ENCODE measurements around the gene EIF2B5. TPM values are rescaled to one million over a fixed set of nuclear protein-coding genes. Genes with fewer than 3 reads are reported as not detected.
"Not testable (repeated sequence)": the region's sequence is repeated elsewhere in the genome, so short reads cannot be mapped to it uniquely, and the experiment has no call there.

EIF2B5 gene
- total and polyA plus RNA-seq, 2 donors (not counting 1 experiment from before 2014, with no cell fraction given) = 73.2 to 83.8 TPM

- intact Hi-C loops (cut with micrococcal nuclease) = no loop called here
- Histone ChIP-seq H3K4me1 (ENCODE audit: control insufficient read depth in 2 of 2, insufficient read depth in 2 of 2, low read length in 2 of 2) (peaks cover 11 to 12% of the 10 kb centered on the region in 2 donors), H3K27ac (ENCODE audit: low read length in 2 of 2) (no peak overlapping the region), H3K9ac (ENCODE audit: low read length) (no peak overlapping the region), H3K27me3 (replicated peaks in 1 of 4; ENCODE audit: control extremely low read depth in 1 of 4, control insufficient read depth in 3 of 4, insufficient read depth in 4 of 4, low read length in 3 of 4) (no peaks in the 10 kb centered on the region), H3K36me3 (replicated peaks in 1 of 2; ENCODE audit: control extremely low read depth in 1 of 2, control insufficient read depth in 1 of 2, extremely low read depth in 1 of 2, insufficient read depth in 2 of 2, low read length in 1 of 2) (peaks cover 13 to 33% of the 10 kb centered on the region in 2 experiments), H4K20me1 (ENCODE audit: control insufficient read depth, insufficient read depth, low read length, poor library complexity, severe bottlenecking) (no peaks in the 10 kb centered on the region), H3K9me3 (ENCODE audit: control extremely low read depth in 1 of 3, control insufficient read depth in 2 of 3, insufficient read depth in 1 of 3, low read length in 2 of 3) (no peaks in the 10 kb centered on the region), H3K4me3 (ENCODE audit: control extremely low read depth in 1 of 5, extremely low read depth in 1 of 5, insufficient read depth in 1 of 5, low read depth in 2 of 5, low read length in 4 of 5) (no peak overlapping the region), H3K79me2 (ENCODE audit: control insufficient read depth, insufficient read depth, low read length) (no peaks in the 10 kb centered on the region), H3K4me2 (replicated peaks; ENCODE audit: low read depth, low read length, poor library complexity, severe bottlenecking) (no peak overlapping the region), H2AFZ (ENCODE audit: insufficient read depth, low read depth, low read length, poor library complexity, severe bottlenecking) (no peak overlapping the region)
- H3K9me3 Mint-ChIP-seq (ENCODE audit: insufficient read depth) = no peaks in the 10 kb centered on the region
- no peak overlapping the region for H3K27ac Mint-ChIP-seq
- TF ChIP-seq EZH2 (IDR thresholded peaks at IDR 0.05; ENCODE audit: borderline replicate concordance, insufficient read depth, low read depth, low read length, poor library complexity, severe bottlenecking) (no peak), CTCF (IDR thresholded peaks at IDR 0.05) (no peak)
- no peaks in the 10 kb centered on the region for H3K27me3 Mint-ChIP-seq
- DNase-seq = no peak
- no peak overlapping the region for H3K4me3 Mint-ChIP-seq
- no peak for ATAC-seq (ENCODE audit: low read depth)
- CTCF ChIA-PET = no interaction called here
- WGBS (ENCODE audit: insufficient coverage) = no CpG with 5 or more reads among the region's 3 CpGs
- H3K4me1 Mint-ChIP-seq = peaks cover 11% of the 10 kb centered on the region
- POLR2A ChIA-PET = no interaction called here
These were observed 12.9 kb downstream of the EIF2B5 start for GRCh38 chr3:184148076-184148475.

GRCh38 chr3:184149123-184149522 is 14.0 kb downstream of the EIF2B5 start:
- TF ChIP-seq CTCF (IDR thresholded peaks at IDR 0.05) = no peak
- TF ChIP-seq EZH2 (IDR thresholded peaks at IDR 0.05; ENCODE audit: borderline replicate concordance, insufficient read depth, low read depth, low read length, poor library complexity, severe bottlenecking) = no peak
- H3K9me3 Mint-ChIP-seq (ENCODE audit: insufficient read depth) = no peaks in the 10 kb centered on the region
- no CpG with 5 or more reads among the region's 6 CpGs for WGBS (ENCODE audit: insufficient coverage)
- DNase-seq (no peak), ATAC-seq (ENCODE audit: low read depth) (no peak)
- no peak overlapping the region for H3K4me3 Mint-ChIP-seq
- ChIA-PET CTCF (no interaction called here), POLR2A (no interaction called here)
- H3K4me3 ChIP-seq (ENCODE audit: control extremely low read depth in 1 of 5, extremely low read depth in 1 of 5, insufficient read depth in 1 of 5, low read depth in 2 of 5, low read length in 4 of 5) = no peak overlapping the region
- H3K27me3 ChIP-seq (replicated peaks in 1 of 4; ENCODE audit: control extremely low read depth in 1 of 4, control insufficient read depth in 3 of 4, insufficient read depth in 4 of 4, low read length in 3 of 4) = no peaks in the 10 kb centered on the region
- no peaks in the 10 kb centered on the region for H3K79me2 ChIP-seq (ENCODE audit: control insufficient read depth, insufficient read depth, low read length)
- no peaks in the 10 kb centered on the region for H3K9me3 ChIP-seq (ENCODE audit: control extremely low read depth in 1 of 3, control insufficient read depth in 2 of 3, insufficient read depth in 1 of 3, low read length in 2 of 3)
- H3K36me3 ChIP-seq (replicated peaks in 1 of 2; ENCODE audit: control extremely low read depth in 1 of 2, control insufficient read depth in 1 of 2, extremely low read depth in 1 of 2, insufficient read depth in 2 of 2, low read length in 1 of 2) = peaks cover 6 to 22% of the 10 kb centered on the region in 2 experiments
- H3K9ac ChIP-seq (ENCODE audit: low read length) = no peak overlapping the region
- peaks cover 11% of the 10 kb centered on the region for H3K4me1 Mint-ChIP-seq
- no peaks in the 10 kb centered on the region for H3K27me3 Mint-ChIP-seq
- intact Hi-C loops (cut with micrococcal nuclease) = no loop called here
- H3K4me2 ChIP-seq (replicated peaks; ENCODE audit: low read depth, low read length, poor library complexity, severe bottlenecking) = no peak overlapping the region
- no peak overlapping the region for H3K27ac Mint-ChIP-seq
- H2AFZ ChIP-seq (ENCODE audit: insufficient read depth, low read depth, low read length, poor library complexity, severe bottlenecking) = no peak overlapping the region
- H3K27ac ChIP-seq (ENCODE audit: low read length in 2 of 2) = no peak overlapping the region
- peaks cover 11 to 12% of the 10 kb centered on the region in 2 donors for H3K4me1 ChIP-seq (ENCODE audit: control insufficient read depth in 2 of 2, insufficient read depth in 2 of 2, low read length in 2 of 2)
- H4K20me1 ChIP-seq (ENCODE audit: control insufficient read depth, insufficient read depth, low read length, poor library complexity, severe bottlenecking) = no peaks in the 10 kb centered on the region

GRCh38 chr3:184149770-184150169 is 14.6 kb downstream of the EIF2B5 start:
- POLR2A ChIA-PET; H3K9me3 Mint-ChIP-seq (ENCODE audit: insufficient read depth); DNase-seq; H3K27ac ChIP-seq (ENCODE audit: low read length in 2 of 2); H3K9ac ChIP-seq (ENCODE audit: low read length); H3K27me3 ChIP-seq (replicated peaks in 1 of 4; ENCODE audit: control extremely low read depth in 1 of 4, control insufficient read depth in 3 of 4, insufficient read depth in 4 of 4, low read length in 3 of 4); H3K27ac Mint-ChIP-seq; H2AFZ ChIP-seq (ENCODE audit: insufficient read depth, low read depth, low read length, poor library complexity, severe bottlenecking); H3K9me3 ChIP-seq (ENCODE audit: control extremely low read depth in 1 of 3, control insufficient read depth in 2 of 3, insufficient read depth in 1 of 3, low read length in 2 of 3); H4K20me1 ChIP-seq (ENCODE audit: control insufficient read depth, insufficient read depth, low read length, poor library complexity, severe bottlenecking); CTCF ChIA-PET; H3K27me3 Mint-ChIP-seq; ATAC-seq (ENCODE audit: low read depth); H3K79me2 ChIP-seq (ENCODE audit: control insufficient read depth, insufficient read depth, low read length); intact Hi-C loops (cut with micrococcal nuclease); H3K4me2 ChIP-seq (replicated peaks; ENCODE audit: low read depth, low read length, poor library complexity, severe bottlenecking); H3K4me3 Mint-ChIP-seq; H3K4me3 ChIP-seq (ENCODE audit: control extremely low read depth in 1 of 5, extremely low read depth in 1 of 5, insufficient read depth in 1 of 5, low read depth in 2 of 5, low read length in 4 of 5): not testable (repeated sequence)
- peaks cover 8 to 10% of the 10 kb centered on the region in 2 donors for H3K4me1 ChIP-seq (ENCODE audit: control insufficient read depth in 2 of 2, insufficient read depth in 2 of 2, low read length in 2 of 2)
- peaks cover 4 to 16% of the 10 kb centered on the region in 2 experiments for H3K36me3 ChIP-seq (replicated peaks in 1 of 2; ENCODE audit: control extremely low read depth in 1 of 2, control insufficient read depth in 1 of 2, extremely low read depth in 1 of 2, insufficient read depth in 2 of 2, low read length in 1 of 2)
- H3K4me1 Mint-ChIP-seq = peaks cover 11% of the 10 kb centered on the region
- WGBS (ENCODE audit: insufficient coverage) = 94% methylated on average over 6 of the region's 6 CpGs

Measured in B cell (primary cell).